PFSK-1 (cell line): ENCODE measurements around the gene FAT2.

Experiments
- FOXP2 ChIP-seq: optimal IDR thresholded peaks from 2 replicates; pipeline ENCODE3; 2011; ENCODE audit warnings: borderline replicate concordance, control low read depth, inconsistent platforms; ENCODE audit not compliant: insufficient read depth; ENCODE audit errors: extremely low read length, extremely low read depth
- POLR2AphosphoS5 ChIP-seq: IDR thresholded peaks from 2 replicates; pipeline ENCODE4 v1.6.1; 2012; ENCODE audit warnings: low read depth, mild to moderate bottlenecking, control low read depth, low read length, moderate library complexity
- SIN3A ChIP-seq: IDR thresholded peaks from 2 replicates; pipeline ENCODE4 v1.6.1; 2012; ENCODE audit warnings: mild to moderate bottlenecking, low read length, moderate library complexity, borderline replicate concordance; ENCODE audit not compliant: insufficient read depth
- TAF1 ChIP-seq: IDR thresholded peaks from 2 replicates; pipeline ENCODE4 v1.6.1; 2012; ENCODE audit warnings: low read length, control low read depth, borderline replicate concordance; ENCODE audit not compliant: insufficient read depth
- TF ChIP-seq, protein P1 (sequence below), 2 experiments: IDR thresholded peaks; 2 replicates each; pipeline versions ENCODE4 v1.6.1 to v1.8.0; 2011 to 2012; ENCODE audit warnings: low read depth in 2 of 2, low read length in 2 of 2, control low read depth in 1 of 2, inconsistent platforms in 1 of 2, mild to moderate bottlenecking in 1 of 2, moderate library complexity in 1 of 2; ENCODE audit not compliant: insufficient read depth in 1 of 2

Gene FAT2

DNA sequence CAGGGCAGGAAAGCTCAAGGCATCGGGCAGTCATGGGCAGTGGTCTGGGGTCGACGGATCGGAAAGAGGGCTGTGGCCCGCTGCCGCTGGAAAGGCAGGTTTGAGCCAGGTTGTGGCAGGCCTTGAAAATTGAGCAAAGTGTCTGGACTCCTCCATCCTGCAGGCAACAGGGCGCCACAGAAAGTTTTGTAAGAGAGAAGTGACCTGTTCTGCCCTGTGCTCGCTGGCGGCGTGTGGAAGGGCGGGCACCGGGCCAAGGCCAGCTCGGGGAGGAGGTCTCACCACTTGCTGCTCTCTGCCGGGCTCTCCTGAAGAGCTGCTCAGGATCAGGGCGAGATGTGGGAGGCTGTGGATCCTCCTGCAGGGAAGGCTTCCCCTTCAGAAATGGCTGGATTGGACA is 41.4 kb upstream of the FAT2 start:
- TF ChIP-seq POLR2AphosphoS5 = no peak
- TF ChIP-seq, protein P1, sequence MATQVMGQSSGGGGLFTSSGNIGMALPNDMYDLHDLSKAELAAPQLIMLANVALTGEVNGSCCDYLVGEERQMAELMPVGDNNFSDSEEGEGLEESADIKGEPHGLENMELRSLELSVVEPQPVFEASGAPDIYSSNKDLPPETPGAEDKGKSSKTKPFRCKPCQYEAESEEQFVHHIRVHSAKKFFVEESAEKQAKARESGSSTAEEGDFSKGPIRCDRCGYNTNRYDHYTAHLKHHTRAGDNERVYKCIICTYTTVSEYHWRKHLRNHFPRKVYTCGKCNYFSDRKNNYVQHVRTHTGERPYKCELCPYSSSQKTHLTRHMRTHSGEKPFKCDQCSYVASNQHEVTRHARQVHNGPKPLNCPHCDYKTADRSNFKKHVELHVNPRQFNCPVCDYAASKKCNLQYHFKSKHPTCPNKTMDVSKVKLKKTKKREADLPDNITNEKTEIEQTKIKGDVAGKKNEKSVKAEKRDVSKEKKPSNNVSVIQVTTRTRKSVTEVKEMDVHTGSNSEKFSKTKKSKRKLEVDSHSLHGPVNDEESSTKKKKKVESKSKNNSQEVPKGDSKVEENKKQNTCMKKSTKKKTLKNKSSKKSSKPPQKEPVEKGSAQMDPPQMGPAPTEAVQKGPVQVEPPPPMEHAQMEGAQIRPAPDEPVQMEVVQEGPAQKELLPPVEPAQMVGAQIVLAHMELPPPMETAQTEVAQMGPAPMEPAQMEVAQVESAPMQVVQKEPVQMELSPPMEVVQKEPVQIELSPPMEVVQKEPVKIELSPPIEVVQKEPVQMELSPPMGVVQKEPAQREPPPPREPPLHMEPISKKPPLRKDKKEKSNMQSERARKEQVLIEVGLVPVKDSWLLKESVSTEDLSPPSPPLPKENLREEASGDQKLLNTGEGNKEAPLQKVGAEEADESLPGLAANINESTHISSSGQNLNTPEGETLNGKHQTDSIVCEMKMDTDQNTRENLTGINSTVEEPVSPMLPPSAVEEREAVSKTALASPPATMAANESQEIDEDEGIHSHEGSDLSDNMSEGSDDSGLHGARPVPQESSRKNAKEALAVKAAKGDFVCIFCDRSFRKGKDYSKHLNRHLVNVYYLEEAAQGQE (IDR thresholded peaks at IDR 0.05; ENCODE audit: insufficient read depth in 1 of 2, low read depth in 2 of 2, low read length in 2 of 2) = no peak
- no peak for TF ChIP-seq FOXP2
- no peak for TF ChIP-seq SIN3A
- no peak for TF ChIP-seq TAF1

DNA sequence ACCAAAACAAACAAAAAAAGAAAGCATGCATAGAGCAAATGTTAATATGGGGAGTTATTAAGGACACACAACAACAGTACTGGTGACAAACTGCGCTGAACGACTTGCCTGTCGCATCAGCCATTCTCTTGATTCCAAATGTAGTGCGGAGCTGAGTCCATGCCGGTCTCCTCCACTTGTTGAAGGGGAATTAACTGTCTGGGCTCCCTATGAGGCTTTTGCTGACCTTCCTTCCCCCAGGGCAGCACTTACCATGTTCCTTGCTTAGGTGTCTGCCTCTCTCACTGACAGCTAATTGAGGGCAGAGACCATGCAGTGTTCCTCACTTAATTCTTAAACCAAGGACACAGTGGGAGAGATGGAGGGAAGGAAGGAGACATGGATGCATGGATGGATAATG is 40.8 kb upstream of the FAT2 start:
- no peak for TF ChIP-seq FOXP2
- TF ChIP-seq, protein P1 (IDR thresholded peaks at IDR 0.05; ENCODE audit: insufficient read depth in 1 of 2, low read depth in 2 of 2, low read length in 2 of 2) = no peak
- no peak for TF ChIP-seq SIN3A
- no peak for TF ChIP-seq TAF1
- no peak for TF ChIP-seq POLR2AphosphoS5

DNA sequence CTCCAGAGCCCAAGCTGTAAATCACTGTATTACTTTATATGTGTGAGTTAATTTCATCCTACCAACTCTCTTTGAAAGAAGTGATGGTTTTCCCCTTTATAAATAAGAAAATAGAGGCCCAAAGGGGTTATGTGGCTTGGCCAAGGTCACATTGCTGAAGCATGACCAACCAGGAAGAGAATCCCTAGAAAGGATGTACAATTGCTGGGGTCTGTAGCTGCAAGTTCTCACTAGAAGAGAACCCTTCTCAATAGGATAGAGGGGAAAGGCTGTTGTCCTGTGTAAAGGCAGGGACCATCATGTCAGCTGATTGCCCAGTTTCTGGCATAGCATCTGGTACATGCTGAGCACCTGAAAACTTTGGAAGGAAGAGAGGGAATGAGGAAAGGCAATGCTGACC is 39.0 kb upstream of the FAT2 start:
- TF ChIP-seq SIN3A (no peak), POLR2AphosphoS5 (no peak), TAF1 (no peak), FOXP2 (no peak)
- TF ChIP-seq, protein P1 (IDR thresholded peaks at IDR 0.05; ENCODE audit: insufficient read depth in 1 of 2, low read depth in 2 of 2, low read length in 2 of 2) = no peak

DNA sequence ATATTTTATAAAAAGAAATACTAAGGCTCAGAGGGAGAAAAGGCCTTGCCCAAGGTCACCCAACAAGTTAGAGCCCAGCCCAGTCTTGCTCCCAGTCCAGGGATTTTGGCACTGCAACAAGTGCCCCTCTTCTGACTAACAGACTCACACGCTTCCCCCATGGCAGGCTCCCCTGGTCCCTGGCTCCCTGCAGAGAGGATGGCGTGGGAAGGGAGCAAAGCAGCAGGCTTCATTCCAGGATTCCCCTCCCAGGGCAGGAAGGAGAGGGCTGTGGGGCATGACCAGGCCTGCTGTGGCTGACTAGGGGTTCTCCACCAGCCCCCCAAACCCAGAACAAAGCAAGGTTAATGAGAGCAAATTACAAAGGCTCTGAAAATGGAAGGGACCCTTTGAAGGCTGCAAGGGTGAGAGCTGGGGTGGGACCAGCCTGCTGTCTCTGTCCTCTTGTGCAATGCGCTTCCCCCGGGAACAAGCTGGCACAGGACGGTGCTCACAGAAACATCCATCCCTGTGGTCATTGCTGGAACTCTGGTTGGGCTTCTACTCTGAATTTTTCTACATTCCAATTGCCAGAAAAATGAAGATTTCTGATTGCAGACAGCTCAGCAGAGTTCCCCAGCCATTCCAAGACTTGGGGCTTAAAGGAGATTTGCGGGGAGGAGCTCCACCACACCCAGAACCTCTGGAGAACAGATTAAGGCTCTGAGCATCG is 37.1 kb upstream of the FAT2 start:
- TF ChIP-seq TAF1 = no peak
- no peak for TF ChIP-seq FOXP2
- TF ChIP-seq SIN3A = no peak
- TF ChIP-seq, protein P1 (IDR thresholded peaks at IDR 0.05; ENCODE audit: insufficient read depth in 1 of 2, low read depth in 2 of 2, low read length in 2 of 2) = no peak
- TF ChIP-seq POLR2AphosphoS5 = no peak

DNA sequence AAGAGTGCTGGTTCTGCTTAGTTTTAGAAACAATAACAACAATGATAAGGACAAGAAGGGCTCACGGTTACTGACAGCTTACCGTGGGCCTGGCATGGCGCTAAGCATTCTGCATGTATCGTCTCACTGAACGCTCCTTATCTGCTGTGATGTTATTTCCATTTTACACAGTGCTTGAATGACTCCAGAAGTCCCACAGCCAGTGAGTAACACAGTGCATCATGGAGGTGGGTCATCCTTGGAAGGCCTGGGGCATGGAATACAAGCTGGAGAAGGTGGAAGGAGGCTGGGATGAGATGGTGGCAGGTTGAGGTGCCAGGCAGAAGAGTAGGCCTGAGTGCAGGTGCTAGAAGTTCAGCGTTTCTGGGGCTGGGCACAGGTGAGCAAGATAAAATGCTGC is 36.5 kb upstream of the FAT2 start:
- no peak for TF ChIP-seq POLR2AphosphoS5

DNA sequence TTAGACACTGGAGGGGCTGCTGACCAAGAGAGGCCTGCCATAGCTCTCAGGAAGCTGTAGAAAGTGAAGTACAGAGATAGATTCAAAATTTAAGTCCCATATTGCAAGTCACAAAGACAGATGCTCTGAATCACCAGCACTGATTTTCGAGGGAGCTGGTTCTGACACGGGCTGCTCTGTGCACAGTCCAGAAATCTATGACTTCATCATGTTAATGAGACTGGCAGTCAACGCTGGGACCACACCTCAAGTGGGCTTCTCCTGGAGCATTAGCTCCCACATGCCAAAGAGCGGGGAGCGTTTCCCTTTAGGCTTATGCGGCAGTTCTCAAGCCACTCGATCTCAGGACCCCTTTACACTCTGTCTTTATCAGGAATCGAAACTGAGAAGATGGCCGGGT is 34.2 kb upstream of the FAT2 start:
- TF ChIP-seq POLR2AphosphoS5 = no peak
- TF ChIP-seq TAF1 = no peak
- TF ChIP-seq SIN3A = no peak
- TF ChIP-seq, protein P1 (IDR thresholded peaks at IDR 0.05; ENCODE audit: insufficient read depth in 1 of 2, low read depth in 2 of 2, low read length in 2 of 2) = no peak
- no peak for TF ChIP-seq FOXP2
